ENCODE data around the gene KCNQ1.

GRCh38 chr11:2697866-2698265, 253.1 kb downstream of the KCNQ1 start:
- TF ChIP-seq GATA2 (IDR thresholded peaks at IDR 0.05; ENCODE audit: low read depth, low read length): no peak
- no peak for TF ChIP-seq GATA3 (IDR thresholded peaks at IDR 0.05; ENCODE audit: low read depth, low read length)
